H1 (cell line): ENCODE data around the gene DCTN3. TPM values are rescaled to one million over a fixed set of nuclear protein-coding genes. Genes with fewer than 3 reads are reported as not detected.

Source experiments
- BCL11A ChIP-seq, 2 experiments: IDR thresholded peaks; one replicate each; pipeline ENCODE4 v1.6.1; 2011; ENCODE audit warnings: low read depth in 2 of 2, low read length in 2 of 2, mild to moderate bottlenecking in 2 of 2
- CBX8 ChIP-seq: fragments of 300-800, 300-1000 bp; sonication (generic); IDR thresholded peaks from 2 replicates; pipeline ENCODE4 v1.7.1; 2016; ENCODE audit warnings: low read depth, low read length, borderline replicate concordance
- CEBPB ChIP-seq: IDR thresholded peaks from 2 replicates; pipeline ENCODE4 v1.6.1; 2012; ENCODE audit warnings: low read depth, low read length
- MAFK ChIP-seq: IDR thresholded peaks from 2 replicates; pipeline ENCODE4 v1.6.1; 2012; ENCODE audit warnings: low read depth, mild to moderate bottlenecking, improper control_type of control experiment, low read length
- POLR2AphosphoS5 ChIP-seq: IDR thresholded peaks from 2 replicates; pipeline ENCODE4 v1.6.1; 2011; ENCODE audit warnings: low read depth, low read length
- POU5F1 ChIP-seq: IDR thresholded peaks from 2 replicates; pipeline ENCODE4 v1.6.1; 2011; ENCODE audit warnings: low read depth, mild to moderate bottlenecking, low read length, moderate library complexity
- SP1 ChIP-seq: IDR thresholded peaks from 2 replicates; pipeline ENCODE4 v1.6.1; 2011; ENCODE audit warnings: low read depth, low read length
- SP4 ChIP-seq: IDR thresholded peaks from 2 replicates; pipeline ENCODE4 v1.6.1; 2012; ENCODE audit warnings: low read length, inconsistent platforms
- SRF ChIP-seq: IDR thresholded peaks from 2 replicates; pipeline ENCODE4 v1.6.1; 2011; ENCODE audit warnings: mild to moderate bottlenecking, low read depth, low read length, moderate library complexity
- TAF1 ChIP-seq: IDR thresholded peaks from 2 replicates; pipeline ENCODE4 v1.6.1; 2011; ENCODE audit warnings: mild to moderate bottlenecking, low read depth, low read length
- USF2 ChIP-seq: IDR thresholded peaks from 2 replicates; pipeline ENCODE4 v1.6.1; 2011; ENCODE audit warnings: low read length, improper control_type of control experiment
- polyA plus RNA-seq, 7 experiments: library from polyadenylated mRNA; depleted of rRNA in 3 of 7; stranded (reverse) in 5 of 7; unstranded in 2 of 7; fragments of >200 nt in 5 of 7; fragments of 200-250 nt in 2 of 7; gene quantifications; 1 replicate in 5 of 7; 2 replicates in 1 of 7; 4 replicates in 1 of 7; pipeline versions ENCODE4 v1.2.1 to v1.2.3, GENCODE V29; 2011 to 2013; ENCODE audit warnings: missing spikeins in 2 of 7, mixed read lengths in 2 of 7
- total RNA-seq: library from RNA; stranded (reverse); fragmentation: NEBNext Ultra II Directional; extraction: Animal tissue kit (Norgen Biotek cat#: 25700); gene quantifications from 2 replicates; pipeline ENCODE4 v1.2.1, GENCODE V29; 2021
- TF ChIP-seq, protein P1 (sequence below): fragments of 300-600 bp; sonication (generic); IDR thresholded peaks from 2 replicates; pipeline ENCODE4 v1.7.1; 2012; ENCODE audit warnings: low read length, moderate library complexity, mild to moderate bottlenecking, inconsistent platforms; ENCODE audit not compliant: insufficient replicate concordance

Gene DCTN3
- total and polyA plus RNA-seq, 2 of the 8 experiments (the other 6 are each of a cell fraction or from before 2014, with no cell fraction given), result 25.6 to 39.2 TPM

DNA sequence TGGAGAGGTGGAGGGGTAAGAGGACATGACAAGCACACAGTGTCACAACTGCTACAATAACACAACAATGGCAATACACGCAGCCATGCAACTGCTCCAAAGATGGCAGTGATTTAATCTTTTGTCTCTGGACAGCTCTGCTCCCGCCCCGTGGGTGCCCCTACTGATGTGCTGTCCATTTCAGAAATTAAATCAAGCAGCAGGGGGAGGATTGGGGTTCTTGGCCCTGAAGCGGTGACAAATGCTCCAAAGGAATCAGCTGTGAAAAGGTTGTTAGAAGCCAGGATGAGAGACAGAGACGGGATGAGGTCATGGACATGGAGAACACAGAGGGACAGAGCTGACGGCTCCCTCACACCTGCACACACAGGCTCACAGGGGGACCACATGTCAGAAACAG is 53.3 kb downstream of the DCTN3 start (continued):
- TF ChIP-seq, protein P1, sequence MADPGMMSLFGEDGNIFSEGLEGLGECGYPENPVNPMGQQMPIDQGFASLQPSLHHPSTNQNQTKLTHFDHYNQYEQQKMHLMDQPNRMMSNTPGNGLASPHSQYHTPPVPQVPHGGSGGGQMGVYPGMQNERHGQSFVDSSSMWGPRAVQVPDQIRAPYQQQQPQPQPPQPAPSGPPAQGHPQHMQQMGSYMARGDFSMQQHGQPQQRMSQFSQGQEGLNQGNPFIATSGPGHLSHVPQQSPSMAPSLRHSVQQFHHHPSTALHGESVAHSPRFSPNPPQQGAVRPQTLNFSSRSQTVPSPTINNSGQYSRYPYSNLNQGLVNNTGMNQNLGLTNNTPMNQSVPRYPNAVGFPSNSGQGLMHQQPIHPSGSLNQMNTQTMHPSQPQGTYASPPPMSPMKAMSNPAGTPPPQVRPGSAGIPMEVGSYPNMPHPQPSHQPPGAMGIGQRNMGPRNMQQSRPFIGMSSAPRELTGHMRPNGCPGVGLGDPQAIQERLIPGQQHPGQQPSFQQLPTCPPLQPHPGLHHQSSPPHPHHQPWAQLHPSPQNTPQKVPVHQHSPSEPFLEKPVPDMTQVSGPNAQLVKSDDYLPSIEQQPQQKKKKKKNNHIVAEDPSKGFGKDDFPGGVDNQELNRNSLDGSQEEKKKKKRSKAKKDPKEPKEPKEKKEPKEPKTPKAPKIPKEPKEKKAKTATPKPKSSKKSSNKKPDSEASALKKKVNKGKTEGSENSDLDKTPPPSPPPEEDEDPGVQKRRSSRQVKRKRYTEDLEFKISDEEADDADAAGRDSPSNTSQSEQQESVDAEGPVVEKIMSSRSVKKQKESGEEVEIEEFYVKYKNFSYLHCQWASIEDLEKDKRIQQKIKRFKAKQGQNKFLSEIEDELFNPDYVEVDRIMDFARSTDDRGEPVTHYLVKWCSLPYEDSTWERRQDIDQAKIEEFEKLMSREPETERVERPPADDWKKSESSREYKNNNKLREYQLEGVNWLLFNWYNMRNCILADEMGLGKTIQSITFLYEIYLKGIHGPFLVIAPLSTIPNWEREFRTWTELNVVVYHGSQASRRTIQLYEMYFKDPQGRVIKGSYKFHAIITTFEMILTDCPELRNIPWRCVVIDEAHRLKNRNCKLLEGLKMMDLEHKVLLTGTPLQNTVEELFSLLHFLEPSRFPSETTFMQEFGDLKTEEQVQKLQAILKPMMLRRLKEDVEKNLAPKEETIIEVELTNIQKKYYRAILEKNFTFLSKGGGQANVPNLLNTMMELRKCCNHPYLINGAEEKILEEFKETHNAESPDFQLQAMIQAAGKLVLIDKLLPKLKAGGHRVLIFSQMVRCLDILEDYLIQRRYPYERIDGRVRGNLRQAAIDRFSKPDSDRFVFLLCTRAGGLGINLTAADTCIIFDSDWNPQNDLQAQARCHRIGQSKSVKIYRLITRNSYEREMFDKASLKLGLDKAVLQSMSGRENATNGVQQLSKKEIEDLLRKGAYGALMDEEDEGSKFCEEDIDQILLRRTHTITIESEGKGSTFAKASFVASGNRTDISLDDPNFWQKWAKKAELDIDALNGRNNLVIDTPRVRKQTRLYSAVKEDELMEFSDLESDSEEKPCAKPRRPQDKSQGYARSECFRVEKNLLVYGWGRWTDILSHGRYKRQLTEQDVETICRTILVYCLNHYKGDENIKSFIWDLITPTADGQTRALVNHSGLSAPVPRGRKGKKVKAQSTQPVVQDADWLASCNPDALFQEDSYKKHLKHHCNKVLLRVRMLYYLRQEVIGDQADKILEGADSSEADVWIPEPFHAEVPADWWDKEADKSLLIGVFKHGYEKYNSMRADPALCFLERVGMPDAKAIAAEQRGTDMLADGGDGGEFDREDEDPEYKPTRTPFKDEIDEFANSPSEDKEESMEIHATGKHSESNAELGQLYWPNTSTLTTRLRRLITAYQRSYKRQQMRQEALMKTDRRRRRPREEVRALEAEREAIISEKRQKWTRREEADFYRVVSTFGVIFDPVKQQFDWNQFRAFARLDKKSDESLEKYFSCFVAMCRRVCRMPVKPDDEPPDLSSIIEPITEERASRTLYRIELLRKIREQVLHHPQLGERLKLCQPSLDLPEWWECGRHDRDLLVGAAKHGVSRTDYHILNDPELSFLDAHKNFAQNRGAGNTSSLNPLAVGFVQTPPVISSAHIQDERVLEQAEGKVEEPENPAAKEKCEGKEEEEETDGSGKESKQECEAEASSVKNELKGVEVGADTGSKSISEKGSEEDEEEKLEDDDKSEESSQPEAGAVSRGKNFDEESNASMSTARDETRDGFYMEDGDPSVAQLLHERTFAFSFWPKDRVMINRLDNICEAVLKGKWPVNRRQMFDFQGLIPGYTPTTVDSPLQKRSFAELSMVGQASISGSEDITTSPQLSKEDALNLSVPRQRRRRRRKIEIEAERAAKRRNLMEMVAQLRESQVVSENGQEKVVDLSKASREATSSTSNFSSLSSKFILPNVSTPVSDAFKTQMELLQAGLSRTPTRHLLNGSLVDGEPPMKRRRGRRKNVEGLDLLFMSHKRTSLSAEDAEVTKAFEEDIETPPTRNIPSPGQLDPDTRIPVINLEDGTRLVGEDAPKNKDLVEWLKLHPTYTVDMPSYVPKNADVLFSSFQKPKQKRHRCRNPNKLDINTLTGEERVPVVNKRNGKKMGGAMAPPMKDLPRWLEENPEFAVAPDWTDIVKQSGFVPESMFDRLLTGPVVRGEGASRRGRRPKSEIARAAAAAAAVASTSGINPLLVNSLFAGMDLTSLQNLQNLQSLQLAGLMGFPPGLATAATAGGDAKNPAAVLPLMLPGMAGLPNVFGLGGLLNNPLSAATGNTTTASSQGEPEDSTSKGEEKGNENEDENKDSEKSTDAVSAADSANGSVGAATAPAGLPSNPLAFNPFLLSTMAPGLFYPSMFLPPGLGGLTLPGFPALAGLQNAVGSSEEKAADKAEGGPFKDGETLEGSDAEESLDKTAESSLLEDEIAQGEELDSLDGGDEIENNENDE, result no peak
- no peak for TF ChIP-seq SRF
- no peak for TF ChIP-seq POU5F1
- no peak for TF ChIP-seq CEBPB
- no peak for TF ChIP-seq CBX8
- TF ChIP-seq SP1, result no peak
- TF ChIP-seq SP4, result no peak
- TF ChIP-seq TAF1, result no peak
- TF ChIP-seq USF2, result no peak
- TF ChIP-seq MAFK, result no peak
- TF ChIP-seq BCL11A (IDR thresholded peaks at IDR 0.05; ENCODE audit: low read depth in 2 of 2, low read length in 2 of 2), result no peak
- no peak for TF ChIP-seq POLR2AphosphoS5
